HepG2 (cell line): ENCODE results near the gene IL16. TPM values are rescaled to one million over a fixed set of nuclear protein-coding genes. Genes with fewer than 3 reads are reported as not detected.

Experiments
- ATAC-seq: fragments of 200-7000 bp; cut with Tn5 transposase; 3 replicates; pipeline ENCODE4 v1.9.1; 2020; ENCODE audit warnings: mild to moderate bottlenecking, moderate library complexity
- BruUV-seq: library from RNA; stranded (reverse); fragments of 400-500 nt; replicated peaks from 2 replicates; lab custom pipeline; 2021; lab: Mats Ljungman, UMichigan
- CTCF ChIA-PET: fragments of 300-600 bp; formaldehyde crosslinking; extraction: SDS; loops from one replicate; lab custom pipeline; 2021; ENCODE audit warnings: low total read pairs, inconsistent platforms, low intra/inter-chr PET ratio; lab: Yijun Ruan, JAX
- POLR2A ChIA-PET: fragments of 350-600 bp; sonication (Branson Sonifier 250); formaldehyde crosslinking; loops from one replicate; lab custom pipeline; 2020; ENCODE audit warnings: antibody characterized with exemption, inconsistent platforms; lab: Yijun Ruan, JAX
- DNase-seq: peaks from one replicate; pipeline ENCODE4 v3.0.0-alpha.2; 2015; ENCODE audit warnings: low spot score
- FAIRE-seq: peaks from 3 replicates; lab custom pipeline; 2011; peaks lifted over from hg19 to GRCh38; lab: Jason Lieb, UNC
- H2AFZ ChIP-seq: one replicate; pipeline ENCODE4 v1.6.1; 2011; ENCODE audit warnings: low read length, inconsistent platforms
- H3K27ac ChIP-seq: fragments of 300-600 bp; 3 replicates; pipeline ENCODE4 v1.8.0; 2011; ENCODE audit warnings: mixed run types, mild to moderate bottlenecking, mixed read lengths, low read length, inconsistent platforms; ENCODE audit not compliant: insufficient read depth; ENCODE audit errors: extremely low read length
- H3K27me3 ChIP-seq, 2 experiments: fragments of 200-600 bp in 1 of 2; 2 replicates in 1 of 2; 3 replicates in 1 of 2; pipeline versions ENCODE4 v1.6.0 to v1.8.0; 2011; ENCODE audit warnings: low read length in 2 of 2, mild to moderate bottlenecking in 2 of 2, moderate library complexity in 2 of 2, inconsistent platforms in 1 of 2; ENCODE audit not compliant: insufficient read depth in 2 of 2, control insufficient read depth in 1 of 2
- H3K36me3 ChIP-seq, 2 experiments: fragments of 200-600 bp in 1 of 2; replicated peaks in 1 of 2; 2 replicates in 1 of 2; 3 replicates in 1 of 2; pipeline versions ENCODE4 v1.5.1 to v1.8.0; 2011; ENCODE audit warnings: low read length in 2 of 2, inconsistent platforms in 1 of 2; ENCODE audit not compliant: insufficient read depth in 2 of 2, control insufficient read depth in 1 of 2
- H3K4me1 ChIP-seq: 2 replicates; pipeline ENCODE4 v1.5.1; 2012; ENCODE audit warnings: low read length, inconsistent platforms; ENCODE audit not compliant: insufficient read depth
- H3K4me2 ChIP-seq: 2 replicates; pipeline ENCODE4 v1.6.0; 2011; ENCODE audit warnings: low read depth, low read length, inconsistent platforms
- H3K4me3 ChIP-seq, 3 experiments: fragments of 200-600 bp in 1 of 3; sonication (generic), shearing (Covaris generic) in 1 of 3; replicated peaks in 1 of 3; 2 replicates each; pipeline ENCODE4 v1.5.1; 2011 to 2016; ENCODE audit warnings: low read length in 3 of 3, inconsistent platforms in 2 of 3, low read depth in 2 of 3, mild to moderate bottlenecking in 2 of 3, control low read depth in 1 of 3, mixed read lengths in 1 of 3; ENCODE audit not compliant: insufficient read depth in 1 of 3
- H3K79me2 ChIP-seq: one replicate; pipeline ENCODE4 v1.6.1; 2011; ENCODE audit warnings: low read length, inconsistent platforms; ENCODE audit not compliant: insufficient read depth
- H3K9ac ChIP-seq: 2 replicates; pipeline ENCODE4 v1.6.0; 2011; ENCODE audit warnings: mild to moderate bottlenecking, low read depth, low read length, inconsistent platforms; ENCODE audit not compliant: insufficient read depth
- H3K9me3 ChIP-seq: 2 replicates; pipeline ENCODE4 v1.5.1; 2012; ENCODE audit warnings: mild to moderate bottlenecking, low read length
- H4K20me1 ChIP-seq: 2 replicates; pipeline ENCODE4 v1.6.0; 2011; ENCODE audit warnings: inconsistent platforms, mild to moderate bottlenecking, low read length, moderate library complexity; ENCODE audit not compliant: insufficient read depth
- NCOR1 ChIP-seq: fragments of 200-600 bp; sonication (generic); IDR thresholded peaks from 2 replicates; pipeline ENCODE4 v1.7.0; 2017; ENCODE audit warnings: antibody characterized with exemption, low read length, borderline replicate concordance
- NFE2L1 ChIP-seq: sonication (generic); formaldehyde crosslinking; IDR thresholded peaks from 2 replicates; pipeline ENCODE4 v1.4.0; 2020; ENCODE audit warnings: missing genetic modification reagents, mild to moderate bottlenecking, borderline replicate concordance
- RFX3 ChIP-seq: IDR thresholded peaks from 2 replicates; pipeline ENCODE4 v1.6.1; 2016; ENCODE audit warnings: missing biosample characterization, missing genetic modification reagents
- SP2 ChIP-seq: sonication (generic); formaldehyde crosslinking; IDR thresholded peaks from 2 replicates; pipeline ENCODE4 v1.5.1; 2020; ENCODE audit warnings: mild to moderate bottlenecking, missing genetic modification reagents
- TCF12 ChIP-seq, 2 experiments: fragments of 450-650 bp in 1 of 2; sonication (generic) in 1 of 2; formaldehyde crosslinking in 1 of 2; IDR thresholded peaks; 2 replicates each; pipeline versions ENCODE4 v1.6.1 to v1.8.0; 2017 to 2022; ENCODE audit warnings: antibody characterized with exemption in 1 of 2, mild to moderate bottlenecking in 1 of 2, missing genetic modification reagents in 1 of 2, moderate library complexity in 1 of 2
- ZC3H13 ChIP-seq: sonication (generic); formaldehyde crosslinking; IDR thresholded peaks from 2 replicates; pipeline ENCODE4 v1.8.1; 2023; ENCODE audit warnings: mild to moderate bottlenecking, missing genetic modification reagents, moderate library complexity
- ZKSCAN1 ChIP-seq: fragments of 150-350 bp; IDR thresholded peaks from 2 replicates; pipeline ENCODE4 v1.6.1; 2014; ENCODE audit warnings: low read length
- ZNF260 ChIP-seq: sonication (generic); formaldehyde crosslinking; IDR thresholded peaks from 2 replicates; pipeline ENCODE4 v1.4.0; 2020; ENCODE audit warnings: missing genetic modification reagents, low read depth, mild to moderate bottlenecking, borderline replicate concordance
- ZNF589 ChIP-seq: sonication (generic); formaldehyde crosslinking; conservative IDR thresholded peaks from 2 replicates; pipeline ENCODE4 v1.8.0; 2022; ENCODE audit warnings: mild to moderate bottlenecking, moderate library complexity, missing genetic modification reagents
- ZNF629 ChIP-seq: sonication (generic); formaldehyde crosslinking; conservative IDR thresholded peaks from 2 replicates; pipeline ENCODE4 v1.5.0; 2020; ENCODE audit warnings: missing genetic modification reagents
- ZNF709 ChIP-seq: sonication (generic); formaldehyde crosslinking; IDR thresholded peaks from 2 replicates; pipeline ENCODE4 v1.5.0; 2020; ENCODE audit warnings: mild to moderate bottlenecking, missing genetic modification reagents
- WGBS: methylation state at CpG from one replicate; pipeline ENCODE4 v1.1.6; 2017; ENCODE audit warnings: low lambda C conversion rate; 5-methylcytosine and 5-hydroxymethylcytosine counted together
- in situ Hi-C: cut with HindIII; loops from 2 replicates; pipeline ENCODE4 v1.10.0; 2017; ENCODE audit warnings: low pct_unique_long_range_greater_than_20kb; ENCODE audit not compliant: extremely low pct_ligation_motif_present
- intact Hi-C: fragments of 100-400 bp; cut with micrococcal nuclease; formaldehyde crosslinking; loops from one replicate; pipeline ENCODE4 v1.10.0; 2022; ENCODE audit not compliant: unreplicated experiment
- polyA plus RNA-seq, 8 experiments: library from polyadenylated mRNA; depleted of rRNA in 3 of 8; stranded (reverse) in 7 of 8; unstranded in 1 of 8; fragments of >200 nt; fragmentation: Illumina TruSeq in 4 of 8; extraction: Trizol in 4 of 8; gene quantifications; 2 replicates each; pipeline versions ENCODE4 v1.2.1 to v1.2.3, GENCODE V29; 2011 to 2016; ENCODE audit warnings: low read depth in 4 of 8, missing spikeins in 1 of 8, mixed read lengths in 1 of 8; ENCODE audit not compliant: insufficient read depth in 1 of 8
- total RNA-seq, 5 experiments: library from RNA; depleted of rRNA; stranded (reverse); fragments of >200 nt; fragmentation: Illumina TruSeq; extraction: Trizol; gene quantifications; 2 replicates each; pipeline ENCODE4 v1.2.3, GENCODE V29; 2016; ENCODE audit warnings: low read depth in 1 of 5
- TF ChIP-seq, protein P1 (sequence below): sonication (generic); formaldehyde crosslinking; IDR thresholded peaks from 2 replicates; pipeline ENCODE4 v1.5.0; 2020; ENCODE audit warnings: missing genetic modification reagents
- TF ChIP-seq, protein P2 (sequence below): sonication (generic); formaldehyde crosslinking; IDR thresholded peaks from 2 replicates; pipeline ENCODE4 v1.8.0; 2022; ENCODE audit warnings: missing genetic modification reagents, low read depth, mild to moderate bottlenecking, borderline replicate concordance
- TF ChIP-seq, protein P3 (sequence below): sonication (generic); formaldehyde crosslinking; IDR thresholded peaks from 2 replicates; pipeline ENCODE4 v1.4.0; 2020; ENCODE audit warnings: missing genetic modification reagents

The IL16 gene
- total and polyA plus RNA-seq, 2 of the 13 experiments (the other 11 are each of a cell fraction or from before 2014, with no cell fraction given) = 0.03 TPM; not detected in 1

DNA sequence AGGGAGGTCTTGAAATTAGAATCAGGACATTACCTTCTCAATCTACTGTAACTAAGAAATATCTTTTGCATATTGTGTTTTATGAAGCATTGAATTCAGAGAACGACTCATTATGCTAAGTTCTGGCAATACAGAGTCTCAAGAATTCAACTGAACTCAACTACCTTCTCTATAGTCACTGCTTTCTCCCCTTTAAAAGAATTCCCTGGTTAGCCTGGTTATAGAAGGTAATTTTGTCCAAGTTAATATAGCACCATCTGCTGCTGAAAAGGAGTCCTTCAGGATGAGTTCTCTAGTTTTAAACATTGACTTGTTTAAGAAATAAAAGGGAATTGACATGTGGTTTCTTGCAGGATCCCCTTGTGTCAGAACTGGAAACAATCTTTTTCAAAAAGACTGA, 60.2 kb downstream of the IL16 start (continued):
- TF ChIP-seq, protein P1, sequence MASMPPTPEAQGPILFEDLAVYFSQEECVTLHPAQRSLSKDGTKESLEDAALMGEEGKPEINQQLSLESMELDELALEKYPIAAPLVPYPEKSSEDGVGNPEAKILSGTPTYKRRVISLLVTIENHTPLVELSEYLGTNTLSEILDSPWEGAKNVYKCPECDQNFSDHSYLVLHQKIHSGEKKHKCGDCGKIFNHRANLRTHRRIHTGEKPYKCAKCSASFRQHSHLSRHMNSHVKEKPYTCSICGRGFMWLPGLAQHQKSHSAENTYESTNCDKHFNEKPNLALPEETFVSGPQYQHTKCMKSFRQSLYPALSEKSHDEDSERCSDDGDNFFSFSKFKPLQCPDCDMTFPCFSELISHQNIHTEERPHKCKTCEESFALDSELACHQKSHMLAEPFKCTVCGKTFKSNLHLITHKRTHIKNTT (CRISPR knock-in tag) = no peak
- no peak for TF ChIP-seq ZNF629

DNA sequence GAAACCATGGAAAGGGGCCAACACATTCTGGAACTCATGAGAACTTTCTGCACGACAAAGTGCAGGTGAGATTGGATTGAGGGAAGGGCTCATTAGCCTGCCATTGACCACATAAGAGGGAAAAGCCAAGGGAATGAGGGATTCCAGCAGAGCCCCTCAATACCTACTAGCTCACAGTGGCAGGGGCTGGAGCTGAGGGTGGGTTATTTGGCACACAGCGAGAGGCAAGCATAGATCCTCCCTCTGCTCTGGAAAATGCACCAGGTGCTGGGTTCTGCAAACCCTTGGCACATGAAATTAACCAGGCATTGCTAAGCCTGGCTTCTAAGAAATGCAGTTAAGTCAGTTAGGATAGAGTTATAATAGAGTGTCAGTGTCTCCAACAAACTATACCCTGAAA, 60.8 kb downstream of the IL16 start:
- no peak for FAIRE-seq
- CTCF ChIA-PET = no interaction called here
- in situ Hi-C loops = no loop called here

More for the DNA sequence above, 60.8 kb downstream of the IL16 start:
- DNase-seq (no peak), ATAC-seq (no peak)
- TF ChIP-seq ZNF589 (CRISPR knock-in tag) = no peak
- TF ChIP-seq SP2 (CRISPR knock-in tag) = no peak
- TF ChIP-seq ZNF709 (CRISPR knock-in tag) = no peak
- TF ChIP-seq ZNF260 (CRISPR knock-in tag) = no peak
- TF ChIP-seq ZC3H13 (CRISPR knock-in tag) = no peak
- TF ChIP-seq NFE2L1 (CRISPR knock-in tag) = no peak
- TF ChIP-seq ZKSCAN1 = no peak
- no peak for TF ChIP-seq RFX3
- TF ChIP-seq, protein P2, sequence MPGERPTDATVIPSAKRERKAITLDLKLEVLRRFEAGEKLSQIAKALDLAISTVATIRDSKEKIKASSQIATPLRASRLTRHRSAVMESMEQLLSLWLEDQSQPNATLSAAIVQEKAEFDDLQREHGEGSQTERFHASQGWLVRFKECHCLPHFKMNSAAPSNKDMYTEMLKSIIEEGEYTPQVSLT (CRISPR knock-in tag) = no peak
- TF ChIP-seq, protein P3, sequence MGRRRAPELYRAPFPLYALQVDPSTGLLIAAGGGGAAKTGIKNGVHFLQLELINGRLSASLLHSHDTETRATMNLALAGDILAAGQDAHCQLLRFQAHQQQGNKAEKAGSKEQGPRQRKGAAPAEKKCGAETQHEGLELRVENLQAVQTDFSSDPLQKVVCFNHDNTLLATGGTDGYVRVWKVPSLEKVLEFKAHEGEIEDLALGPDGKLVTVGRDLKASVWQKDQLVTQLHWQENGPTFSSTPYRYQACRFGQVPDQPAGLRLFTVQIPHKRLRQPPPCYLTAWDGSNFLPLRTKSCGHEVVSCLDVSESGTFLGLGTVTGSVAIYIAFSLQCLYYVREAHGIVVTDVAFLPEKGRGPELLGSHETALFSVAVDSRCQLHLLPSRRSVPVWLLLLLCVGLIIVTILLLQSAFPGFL (CRISPR knock-in tag) = no peak
- TF ChIP-seq NCOR1 = no peak
- TF ChIP-seq TCF12 (IDR thresholded peaks at IDR 0.05) = no peak
- no peak for TF ChIP-seq TCF12 (CRISPR knock-in tag; IDR thresholded peaks at IDR 0.05)
- H3K9ac ChIP-seq = no peak overlapping the region
- H4K20me1 ChIP-seq = no peaks in the 10 kb centered on the region
- no peak overlapping the region for H3K4me2 ChIP-seq
- BruUV-seq = no TSS peak
- H3K4me3 ChIP-seq = no peak overlapping the region
- 0% methylated on average over 2 of the region's 2 CpGs for WGBS
- no peak overlapping the region for H3K27ac ChIP-seq
- intact Hi-C loops = no loop called here
- POLR2A ChIA-PET = no interaction called here
- no peaks in the 10 kb centered on the region for H3K4me1 ChIP-seq
- no peak overlapping the region for H2AFZ ChIP-seq
- no peaks in the 10 kb centered on the region for H3K9me3 ChIP-seq
- peaks cover 0 to 8% of the 10 kb centered on the region in 2 experiments; a peak in 2 of 5 replicates for H3K27me3 ChIP-seq
- no peaks in the 10 kb centered on the region for H3K79me2 ChIP-seq
- no peaks in the 10 kb centered on the region for H3K36me3 ChIP-seq
